EL (cell line): ENCODE results near the gene XRCC6.
"Not testable (repeated sequence)": the region's sequence is repeated elsewhere in the genome, so short reads cannot be mapped to it uniquely, and the experiment has no call there.

Experiments
- DNase-seq: peaks from one replicate; pipeline ENCODE4 v3.0.0-alpha.2; 2016

Gene XRCC6

GRCh38 chr22:41598891-41599635 is 22.0 kb upstream of the XRCC6 start:
- no peak for DNase-seq

- no peak for DNase-seq
These were observed 20.1 kb upstream of the XRCC6 start for GRCh38 chr22:41600976-41601375.

GRCh38 chr22:41603873-41604332 is 17.2 kb upstream of the XRCC6 start:
- no peak for DNase-seq

- no peak for DNase-seq
These were observed 12.7 kb upstream of the XRCC6 start for GRCh38 chr22:41608386-41608785.

GRCh38 chr22:41612603-41613306 is 8.3 kb upstream of the XRCC6 start:
- DNase-seq = no peak

- no peak for DNase-seq
These were observed 7.6 kb upstream of the XRCC6 start for GRCh38 chr22:41613456-41613855.

- peak; percentile 39 for DNase-seq
These were observed 1.0 kb upstream of the XRCC6 start for GRCh38 chr22:41619979-41620588.

GRCh38 chr22:41620589-41621098 is 451 bp upstream of the XRCC6 start, which contains the start of gene DESI1:
DESI1 (minus strand) TSS chr22:41621043; CDS start chr22:41620839, 204 bp downstream.
- DNase-seq = peak; percentile 37

- no peak for DNase-seq
These were observed 750 bp downstream of the XRCC6 start for GRCh38 chr22:41621911-41622179.

GRCh38 chr22:41625577-41625976 is 4.5 kb downstream of the XRCC6 start:
- DNase-seq = no peak

- DNase-seq = not testable (repeated sequence)
These were observed 10.0 kb downstream of the XRCC6 start for GRCh38 chr22:41631115-41631514.

- not testable (repeated sequence) for DNase-seq
These were observed 10.5 kb downstream of the XRCC6 start for GRCh38 chr22:41631615-41632014.

GRCh38 chr22:41634610-41635009 is 13.5 kb downstream of the XRCC6 start:
- DNase-seq = not testable (repeated sequence)

- DNase-seq = peak; percentile 60
These were observed 15.4 kb downstream of the XRCC6 start for GRCh38 chr22:41636467-41636866.

GRCh38 chr22:41637623-41638022 is 16.5 kb downstream of the XRCC6 start:
- DNase-seq = not testable (repeated sequence)

GRCh38 chr22:41638124-41638523 is 17.0 kb downstream of the XRCC6 start:
- DNase-seq = no peak

GRCh38 chr22:41638748-41639147 is 17.7 kb downstream of the XRCC6 start:
- no peak for DNase-seq

GRCh38 chr22:41641854-41642253 is 20.8 kb downstream of the XRCC6 start:
- DNase-seq = no peak

- DNase-seq = no peak
These were observed 21.4 kb downstream of the XRCC6 start for GRCh38 chr22:41642331-41643110.

GRCh38 chr22:41647771-41648170 is 26.7 kb downstream of the XRCC6 start:
- no peak for DNase-seq

GRCh38 chr22:41648432-41648831 is 27.3 kb downstream of the XRCC6 start:
- DNase-seq = peak; percentile 19

- DNase-seq = no peak
These were observed 29.1 kb downstream of the XRCC6 start for GRCh38 chr22:41650229-41650628.

- DNase-seq = no peak
These were observed 29.7 kb downstream of the XRCC6 start for GRCh38 chr22:41650821-41651220.
